Transverse colon (tissue), 4 donors: ENCODE results near the gene FOXC2.

ENCODE experiments used
- EP300 ChIP-seq: sonication (generic); formaldehyde crosslinking; IDR thresholded peaks from one replicate; pipeline ENCODE4 v1.6.1; 2017; ENCODE audit warnings: antibody characterized with exemption, low read depth
- POLR2A ChIP-seq: fragments of 450-650 bp; IDR thresholded peaks from one replicate; pipeline ENCODE4 v1.6.1; 2016; ENCODE audit warnings: antibody characterized with exemption, mild to moderate bottlenecking, moderate library complexity
- POLR2AphosphoS5 ChIP-seq, 3 donors: sonication (generic); formaldehyde crosslinking; IDR thresholded peaks; one replicate each; pipeline ENCODE4 v1.6.1; 2016; ENCODE audit warnings: antibody characterized with exemption in 3 of 3
- TF ChIP-seq, protein P1 (sequence below), 5 experiments: fragments of 200-600 bp in 3 of 5; fragments of 450-650 bp in 2 of 5; sonication (generic) in 3 of 5; IDR thresholded peaks; 1 replicate in 2 of 5; 2 replicates in 3 of 5; pipeline ENCODE4 v1.5.1; 2016 to 2017; ENCODE audit warnings: antibody characterized with exemption in 5 of 5, inconsistent platforms in 3 of 5, mild to moderate bottlenecking in 2 of 5, moderate library complexity in 1 of 5

DNA sequence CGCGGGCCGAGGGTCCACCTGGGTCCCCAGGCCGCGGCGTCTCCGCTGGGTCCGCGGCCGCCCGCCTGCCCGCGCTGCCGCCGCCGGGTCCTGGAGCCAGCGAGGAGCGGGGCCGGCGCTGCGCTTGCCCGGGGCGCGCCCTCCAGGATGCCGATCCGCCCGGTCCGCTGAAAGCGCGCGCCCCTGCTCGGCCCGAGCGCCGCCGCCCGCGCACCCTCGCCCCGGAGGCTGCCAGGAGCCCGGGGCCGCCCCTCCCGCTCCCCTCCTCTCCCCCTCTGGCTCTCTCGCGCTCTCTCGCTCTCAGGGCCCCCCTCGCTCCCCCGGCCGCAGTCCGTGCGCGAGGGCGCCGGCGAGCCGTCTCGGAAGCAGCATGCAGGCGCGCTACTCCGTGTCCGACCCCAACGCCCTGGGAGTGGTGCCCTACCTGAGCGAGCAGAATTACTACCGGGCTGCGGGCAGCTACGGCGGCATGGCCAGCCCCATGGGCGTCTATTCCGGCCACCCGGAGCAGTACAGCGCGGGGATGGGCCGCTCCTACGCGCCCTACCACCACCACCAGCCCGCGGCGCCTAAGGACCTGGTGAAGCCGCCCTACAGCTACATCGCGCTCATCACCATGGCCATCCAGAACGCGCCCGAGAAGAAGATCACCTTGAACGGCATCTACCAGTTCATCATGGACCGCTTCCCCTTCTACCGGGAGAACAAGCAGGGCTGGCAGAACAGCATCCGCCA, 504 bp downstream of the FOXC2 start:
- TF ChIP-seq POLR2AphosphoS5 (IDR thresholded peaks at IDR 0.05) (no peak), POLR2A (no peak), EP300 (no peak)
- TF ChIP-seq, protein P1, sequence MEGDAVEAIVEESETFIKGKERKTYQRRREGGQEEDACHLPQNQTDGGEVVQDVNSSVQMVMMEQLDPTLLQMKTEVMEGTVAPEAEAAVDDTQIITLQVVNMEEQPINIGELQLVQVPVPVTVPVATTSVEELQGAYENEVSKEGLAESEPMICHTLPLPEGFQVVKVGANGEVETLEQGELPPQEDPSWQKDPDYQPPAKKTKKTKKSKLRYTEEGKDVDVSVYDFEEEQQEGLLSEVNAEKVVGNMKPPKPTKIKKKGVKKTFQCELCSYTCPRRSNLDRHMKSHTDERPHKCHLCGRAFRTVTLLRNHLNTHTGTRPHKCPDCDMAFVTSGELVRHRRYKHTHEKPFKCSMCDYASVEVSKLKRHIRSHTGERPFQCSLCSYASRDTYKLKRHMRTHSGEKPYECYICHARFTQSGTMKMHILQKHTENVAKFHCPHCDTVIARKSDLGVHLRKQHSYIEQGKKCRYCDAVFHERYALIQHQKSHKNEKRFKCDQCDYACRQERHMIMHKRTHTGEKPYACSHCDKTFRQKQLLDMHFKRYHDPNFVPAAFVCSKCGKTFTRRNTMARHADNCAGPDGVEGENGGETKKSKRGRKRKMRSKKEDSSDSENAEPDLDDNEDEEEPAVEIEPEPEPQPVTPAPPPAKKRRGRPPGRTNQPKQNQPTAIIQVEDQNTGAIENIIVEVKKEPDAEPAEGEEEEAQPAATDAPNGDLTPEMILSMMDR (IDR thresholded peaks at IDR 0.05) = no peak
